OCI-LY7 (cell line): ENCODE results near the gene CSNK1E. TPM values are rescaled to one million over a fixed set of nuclear protein-coding genes. Genes with fewer than 3 reads are reported as not detected.

Experiments used
- BruUV-seq: library from RNA; stranded (reverse); fragments of 400-500 nt; replicated peaks from 2 replicates; lab custom pipeline; 2021; lab: Mats Ljungman, UMichigan
- CTCF ChIA-PET: fragments of 300-600 bp; sonication (Branson Sonifier 250); formaldehyde crosslinking; loops from one replicate; lab custom pipeline; 2022; ENCODE audit warnings: antibody characterized with exemption; ENCODE audit not compliant: unreplicated experiment; lab: Charles Lee
- POLR2A ChIA-PET: fragments of 300-600 bp; sonication (Branson Sonifier 250); formaldehyde crosslinking; loops from one replicate; lab custom pipeline; 2022; ENCODE audit warnings: antibody characterized with exemption; lab: Charles Lee
- DNase-seq: peaks from one replicate; pipeline ENCODE4 v3.0.0-alpha.2; 2015; ENCODE audit warnings: low spot score
- H2AFZ ChIP-seq: fragments of 200-600 bp; sonication (generic), shearing (Covaris generic); 2 replicates; pipeline ENCODE4 v1.6.1; 2014; ENCODE audit warnings: mild to moderate bottlenecking, antibody characterized with exemption, low read length, moderate library complexity
- H3K27ac ChIP-seq: fragments of 200-600 bp; sonication (generic); 2 replicates; pipeline ENCODE4 v1.5.1; 2014; ENCODE audit warnings: mixed run types, low read depth, mild to moderate bottlenecking, moderate library complexity, low read length, inconsistent platforms; ENCODE audit not compliant: poor library complexity, severe bottlenecking
- H3K36me3 ChIP-seq: fragments of 200-600 bp; sonication (generic); 2 replicates; pipeline ENCODE4 v1.6.1; 2014; ENCODE audit warnings: mild to moderate bottlenecking, antibody characterized with exemption, low read length, moderate library complexity, mixed read lengths; ENCODE audit not compliant: insufficient read depth
- H3K4me1 ChIP-seq: fragments of 200-600 bp; sonication (generic); 2 replicates; pipeline ENCODE4 v1.5.1; 2014; ENCODE audit warnings: mild to moderate bottlenecking, low read length; ENCODE audit not compliant: insufficient read depth, poor library complexity, severe bottlenecking
- H3K4me2 ChIP-seq: fragments of 200-600 bp; sonication (generic); 2 replicates; pipeline ENCODE4 v1.6.1; 2014; ENCODE audit warnings: mild to moderate bottlenecking, low read length
- H3K4me3 ChIP-seq: fragments of 200-600 bp; sonication (generic); 2 replicates; pipeline ENCODE4 v1.5.1; 2014; ENCODE audit warnings: mild to moderate bottlenecking, low read depth, low read length; ENCODE audit not compliant: poor library complexity, severe bottlenecking
- H3K79me2 ChIP-seq: fragments of 200-600 bp; sonication (generic); 2 replicates; pipeline ENCODE4 v1.6.1; 2016; ENCODE audit warnings: low read depth, mild to moderate bottlenecking, low read length, moderate library complexity, mixed read lengths; ENCODE audit not compliant: insufficient read depth
- H3K9me2 ChIP-seq: fragments of 200-600 bp; sonication (generic); 2 replicates; pipeline ENCODE4 v1.6.1; 2016; ENCODE audit warnings: mild to moderate bottlenecking, low read length, mixed read lengths; ENCODE audit not compliant: insufficient read depth
- H3K9me3 ChIP-seq: fragments of 200-600 bp; sonication (generic); 2 replicates; pipeline ENCODE4 v1.6.1; 2014; ENCODE audit warnings: mild to moderate bottlenecking, mixed run types, low read length, mixed read lengths
- H4K20me1 ChIP-seq: fragments of 200-600 bp; sonication (generic); 2 replicates; pipeline ENCODE4 v1.6.1; 2014; ENCODE audit warnings: mild to moderate bottlenecking, antibody characterized with exemption, low read length, moderate library complexity, mixed read lengths; ENCODE audit not compliant: insufficient read depth
- EZH2phosphoT487 ChIP-seq: fragments of 200-600 bp; sonication (generic); IDR thresholded peaks from 2 replicates; pipeline ENCODE4 v1.6.1; 2018; ENCODE audit warnings: low read depth, borderline replicate concordance, mild to moderate bottlenecking, mixed run types, antibody characterized with exemption, low read length, moderate library complexity, mixed read lengths
- intact Hi-C: fragments of 100-400 bp; cut with micrococcal nuclease; formaldehyde crosslinking; loops from one replicate; pipeline ENCODE4 v1.10.0; 2022; ENCODE audit not compliant: unreplicated experiment
- total RNA-seq, 2 experiments: library from RNA; depleted of rRNA in 1 of 2; stranded (reverse); fragments of >200 nt in 1 of 2; shearing (Covaris generic) in 1 of 2; gene quantifications; 2 replicates each; pipeline ENCODE4 v1.2.3, GENCODE V29; 2014 to 2022
- TF ChIP-seq, protein P1 (sequence below): fragments of 200-600 bp; sonication (generic); conservative IDR thresholded peaks from 2 replicates; pipeline ENCODE4 v1.5.1; 2014; ENCODE audit warnings: mild to moderate bottlenecking, antibody characterized with exemption, low read length, moderate library complexity, mixed read lengths

CSNK1E gene
- total RNA-seq, 2 experiments from 2014 or later = 182 to 203 TPM

DNA sequence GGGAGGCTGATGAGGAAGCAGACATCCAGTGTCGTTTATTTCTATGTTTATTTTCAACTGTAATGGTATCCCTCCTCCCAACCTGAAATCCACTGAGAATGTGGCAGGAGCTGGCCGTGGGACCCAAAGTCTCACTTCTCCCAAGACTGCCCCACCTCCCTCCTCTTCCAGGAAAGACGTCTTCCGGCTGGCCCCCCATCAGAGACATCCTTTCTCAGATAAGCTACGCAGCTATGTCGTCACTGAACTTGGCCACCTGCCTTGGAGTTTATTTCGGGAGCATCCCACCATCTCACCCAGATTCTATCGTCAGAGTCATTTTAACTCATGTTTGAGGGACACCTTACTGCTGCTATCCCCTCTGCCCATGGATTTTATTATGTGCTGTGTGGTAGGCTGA is 58.3 kb downstream of the CSNK1E start:
- H3K27ac ChIP-seq = peak overlapping the region; percentile 81
- intact Hi-C loops = no loop called here
- H3K79me2 ChIP-seq = peaks cover 38% of the 10 kb centered on the region; the same call in 1 of the 2 replicates
- H3K4me2 ChIP-seq = peak overlapping the region; percentile 74
- H3K9me3 ChIP-seq = no peaks in the 10 kb centered on the region
- peaks cover 11% of the 10 kb centered on the region for H3K36me3 ChIP-seq
- TF ChIP-seq EZH2phosphoT487 = no peak
- TF ChIP-seq, protein P1, sequence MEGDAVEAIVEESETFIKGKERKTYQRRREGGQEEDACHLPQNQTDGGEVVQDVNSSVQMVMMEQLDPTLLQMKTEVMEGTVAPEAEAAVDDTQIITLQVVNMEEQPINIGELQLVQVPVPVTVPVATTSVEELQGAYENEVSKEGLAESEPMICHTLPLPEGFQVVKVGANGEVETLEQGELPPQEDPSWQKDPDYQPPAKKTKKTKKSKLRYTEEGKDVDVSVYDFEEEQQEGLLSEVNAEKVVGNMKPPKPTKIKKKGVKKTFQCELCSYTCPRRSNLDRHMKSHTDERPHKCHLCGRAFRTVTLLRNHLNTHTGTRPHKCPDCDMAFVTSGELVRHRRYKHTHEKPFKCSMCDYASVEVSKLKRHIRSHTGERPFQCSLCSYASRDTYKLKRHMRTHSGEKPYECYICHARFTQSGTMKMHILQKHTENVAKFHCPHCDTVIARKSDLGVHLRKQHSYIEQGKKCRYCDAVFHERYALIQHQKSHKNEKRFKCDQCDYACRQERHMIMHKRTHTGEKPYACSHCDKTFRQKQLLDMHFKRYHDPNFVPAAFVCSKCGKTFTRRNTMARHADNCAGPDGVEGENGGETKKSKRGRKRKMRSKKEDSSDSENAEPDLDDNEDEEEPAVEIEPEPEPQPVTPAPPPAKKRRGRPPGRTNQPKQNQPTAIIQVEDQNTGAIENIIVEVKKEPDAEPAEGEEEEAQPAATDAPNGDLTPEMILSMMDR = no peak
- no peak for DNase-seq
- no TSS peak for BruUV-seq
- POLR2A ChIA-PET = interaction anchor here (0.6 to 1.7 kb wide), 2 partner anchors 9 to 70 kb away, joined by 4 read pairs; no protein-coding TSS in a partner anchor
- no peaks in the 10 kb centered on the region for H3K9me2 ChIP-seq
- no peak overlapping the region for H2AFZ ChIP-seq
- CTCF ChIA-PET = interaction anchor here (0.9 kb wide), 1 partner anchor 24 kb away, joined by 5 read pairs; no protein-coding TSS in a partner anchor
- peak overlapping the region; percentile 40 for H3K4me3 ChIP-seq
- no peaks in the 10 kb centered on the region for H4K20me1 ChIP-seq
- H3K4me1 ChIP-seq = peaks cover 72% of the 10 kb centered on the region

GRCh38 chr22:38257650-38258250 is 59.5 kb downstream of the CSNK1E start:
- ChIA-PET CTCF (no interaction called here), POLR2A (interaction anchor here (0.7 to 2.4 kb wide), 6 partner anchors 12 to 1705 kb away, joined by 3 to 6 read pairs (median 4); no protein-coding TSS in a partner anchor)
- peak overlapping the region; percentile 74 for H3K4me2 ChIP-seq
- peaks cover 72% of the 10 kb centered on the region for H3K4me1 ChIP-seq
- H2AFZ ChIP-seq = peak overlapping the region; percentile 16; the same call in 1 of the 2 replicates
- BruUV-seq = no TSS peak
- intact Hi-C loops = no loop called here
- peak overlapping the region; percentile 81 for H3K27ac ChIP-seq
- TF ChIP-seq, protein P1 = no peak
- no peak for TF ChIP-seq EZH2phosphoT487
- DNase-seq = peak; percentile 40
- peaks cover 38% of the 10 kb centered on the region; the same call in 1 of the 2 replicates for H3K79me2 ChIP-seq
- H3K9me2 ChIP-seq = no peaks in the 10 kb centered on the region
- no peaks in the 10 kb centered on the region for H4K20me1 ChIP-seq
- H3K36me3 ChIP-seq = peaks cover under 1% of the 10 kb centered on the region; the same call in 1 of the 2 replicates
- no peaks in the 10 kb centered on the region for H3K9me3 ChIP-seq
- H3K4me3 ChIP-seq = peak overlapping the region; percentile 24

GRCh38 chr22:38257181-38257580 is 60.1 kb downstream of the CSNK1E start:
- peak overlapping the region; percentile 16; the same call in 1 of the 2 replicates for H2AFZ ChIP-seq
- H3K27ac ChIP-seq = peak overlapping the region; percentile 81
- peak overlapping the region; percentile 24 for H3K4me3 ChIP-seq
- intact Hi-C loops = no loop called here
- H3K9me3 ChIP-seq = no peaks in the 10 kb centered on the region
- TF ChIP-seq EZH2phosphoT487 = no peak
- TF ChIP-seq, protein P1 = no peak
- ChIA-PET POLR2A (interaction anchor here (0.7 to 2.4 kb wide), 7 partner anchors 11 to 450 kb away, joined by 3 to 6 read pairs (median 4); partner anchors contain the start of gene GCAT), CTCF (no interaction called here)
- no peaks in the 10 kb centered on the region for H3K9me2 ChIP-seq
- no TSS peak for BruUV-seq
- no peaks in the 10 kb centered on the region for H3K36me3 ChIP-seq
- H3K4me1 ChIP-seq = peaks cover 69% of the 10 kb centered on the region
- no peaks in the 10 kb centered on the region for H4K20me1 ChIP-seq
- no peak for DNase-seq
- H3K4me2 ChIP-seq = peak overlapping the region; percentile 74
- H3K79me2 ChIP-seq = peaks cover 38% of the 10 kb centered on the region; the same call in 1 of the 2 replicates
